Fibroblast of skin of back (primary cell): ENCODE measurements around the gene ARMC3.

Experiments used
- DNase-seq: peaks from one replicate; pipeline ENCODE4 v3.0.0-alpha.2; 2013

ARMC3 gene

GRCh38 chr10:22992621-22993020 is 64.8 kb downstream of the ARMC3 start:
- no peak for DNase-seq

GRCh38 chr10:22993314-22993713 is 65.5 kb downstream of the ARMC3 start:
- no peak for DNase-seq

- peak; percentile 17 for DNase-seq
Observed at GRCh38 chr10:22997096-22997495, 69.2 kb downstream of the ARMC3 start.

- DNase-seq, result no peak
Observed at GRCh38 chr10:22998091-22998490, 70.2 kb downstream of the ARMC3 start.

- DNase-seq, result no peak
Observed at GRCh38 chr10:22999942-23000341, 72.1 kb downstream of the ARMC3 start.

GRCh38 chr10:23001901-23002516 is 74.2 kb downstream of the ARMC3 start:
- no peak for DNase-seq

GRCh38 chr10:23005150-23005549 is 77.3 kb downstream of the ARMC3 start:
- DNase-seq, result no peak

GRCh38 chr10:23013581-23014335 is 85.9 kb downstream of the ARMC3 start:
- DNase-seq, result no peak

- DNase-seq, result no peak
Observed at GRCh38 chr10:23015021-23015707, 87.3 kb downstream of the ARMC3 start.

GRCh38 chr10:23016636-23017035 is 88.8 kb downstream of the ARMC3 start:
- no peak for DNase-seq

GRCh38 chr10:23019633-23020032 is 91.8 kb downstream of the ARMC3 start:
- no peak for DNase-seq

GRCh38 chr10:23021430-23021829 is 93.6 kb downstream of the ARMC3 start:
- no peak for DNase-seq

- no peak for DNase-seq
Observed at GRCh38 chr10:23024002-23024401, 96.1 kb downstream of the ARMC3 start.

- no peak for DNase-seq
Observed at GRCh38 chr10:23031318-23031717, 103.5 kb downstream of the ARMC3 start.

GRCh38 chr10:23034790-23035189 is 106.9 kb downstream of the ARMC3 start:
- DNase-seq, result no peak

GRCh38 chr10:23035569-23035968 is 107.7 kb downstream of the ARMC3 start:
- DNase-seq, result peak; percentile 4

GRCh38 chr10:23037152-23037551 is 109.3 kb downstream of the ARMC3 start:
- no peak for DNase-seq

- no peak for DNase-seq
Observed at GRCh38 chr10:23037561-23037960, 109.7 kb downstream of the ARMC3 start.

- no peak for DNase-seq
Observed at GRCh38 chr10:23038172-23038571, 110.3 kb downstream of the ARMC3 start.

GRCh38 chr10:23040002-23040401 is 112.1 kb downstream of the ARMC3 start:
- no peak for DNase-seq

- no peak for DNase-seq
Observed at GRCh38 chr10:23046027-23046426, 118.2 kb downstream of the ARMC3 start.

GRCh38 chr10:23047201-23048050 is 119.6 kb downstream of the ARMC3 start:
- no peak for DNase-seq

GRCh38 chr10:23048191-23048590 is 120.3 kb downstream of the ARMC3 start:
- no peak for DNase-seq
